Activated naive CD4-positive, alpha-beta T cell treated with anti-CD3 and anti-CD28 coated beads, Interleukin-2, amount 10 ng/mL, durations not matched to agents 5 hours and 36 hours (primary cell): ENCODE measurements around the gene C12orf56. TPM values are rescaled to one million over a fixed set of nuclear protein-coding genes. Genes with fewer than 3 reads are reported as not detected.

Source experiments
- total RNA-seq, 2 experiments: library from RNA; stranded (reverse); gene quantifications; one replicate each; pipeline ENCODE4 v1.2.3, GENCODE V29; 2021

The C12orf56 gene
- total RNA-seq: under 1 TPM in 1 of 2 experiments, not detected in 1; 0.13 TPM

GRCh38 chr12:64390275-64390851 lies at the start of gene C12orf56:
TSS of gene C12orf56 (minus strand) at chr12:64390758. CDS start at chr12:64390565, 193 bp downstream.

GRCh38 chr12:64403707-64404469 lies 13.3 kb upstream of the C12orf56 start, which contains the start of gene XPOT:
TSS of gene XPOT (plus strand) at chr12:64404392. CDS start at chr12:64410036, 5,644 bp downstream.

GRCh38 chr12:64222009-64222765 lies 168.4 kb downstream of the C12orf56 start, which contains the start of gene KICS2:
TSS of gene KICS2 (minus strand) at chr12:64222296. CDS start at chr12:64222237, 59 bp downstream.

Other genes starting within 250 kb of the C12orf56 start
- 10 to 100 TPM in 1 of 2 experiments, 1 to 10 TPM in 1; 8.0 to 11.3 TPM for gene KICS2, start 168.5 kb downstream of the C12orf56 start, total RNA-seq
- 100 to 1,000 TPM in 1 of 2 experiments, 10 to 100 TPM in 1; 98.7 to 102 TPM for gene XPOT, start 13.6 kb upstream of the C12orf56 start, total RNA-seq
- gene TBK1, start 61.4 kb upstream of the C12orf56 start, total RNA-seq: 10 to 100 TPM; 20.3 to 22.9 TPM
- gene RASSF3, start 219.7 kb upstream of the C12orf56 start, total RNA-seq: 100 to 1,000 TPM; 108 to 114 TPM